GM23338 (cell line): ENCODE measurements around the gene ALPL. TPM values are rescaled to one million over a fixed set of nuclear protein-coding genes. Genes with fewer than 3 reads are reported as not detected.

Experiments used
- ATAC-seq: fragments of 200-7000 bp; cut with Tn5 transposase; 3 replicates; pipeline ENCODE4 v1.9.1; 2020
- DNase-seq: peaks from one replicate; pipeline ENCODE4 v3.0.0-alpha.2; 2015; ENCODE audit warnings: low spot score
- H2AFZ ChIP-seq: fragments of 200-600 bp; sonication (generic); 2 replicates; pipeline ENCODE4 v1.8.0; 2016; ENCODE audit warnings: antibody characterized with exemption, mild to moderate bottlenecking, moderate library complexity
- H3F3A ChIP-seq: fragments of 200-600 bp; sonication (generic); replicated peaks from 2 replicates; pipeline ENCODE4 v1.8.0; 2017; ENCODE audit warnings: antibody characterized with exemption, mixed run types, low read depth
- H3K27ac ChIP-seq: fragments of 200-600 bp; sonication (generic); 2 replicates; pipeline ENCODE4 v1.6.1; 2016; ENCODE audit warnings: low read depth
- H3K27me3 ChIP-seq: fragments of 200-600 bp; sonication (generic); 2 replicates; pipeline ENCODE4 v1.8.0; 2016; ENCODE audit warnings: mild to moderate bottlenecking, mixed run types, moderate library complexity; ENCODE audit not compliant: insufficient read depth
- H3K36me3 ChIP-seq: fragments of 200-600 bp; sonication (generic); 2 replicates; pipeline ENCODE4 v1.8.0; 2016; ENCODE audit warnings: mild to moderate bottlenecking; ENCODE audit not compliant: insufficient read depth
- H3K4me1 ChIP-seq: fragments of 200-600 bp; sonication (generic); 2 replicates; pipeline ENCODE4 v1.8.0; 2016; ENCODE audit warnings: mild to moderate bottlenecking, moderate library complexity; ENCODE audit not compliant: insufficient read depth
- H3K4me2 ChIP-seq: fragments of 200-600 bp; sonication (generic); 2 replicates; pipeline ENCODE4 v1.7.1; 2017; ENCODE audit warnings: mixed run types
- H3K4me3 ChIP-seq: fragments of 200-600 bp; sonication (generic); 2 replicates; pipeline ENCODE4 v1.6.1; 2016; ENCODE audit warnings: mixed run types
- H3K79me2 ChIP-seq: fragments of 200-600 bp; sonication (generic); replicated peaks from 2 replicates; pipeline ENCODE4 v1.8.0; 2017; ENCODE audit warnings: mild to moderate bottlenecking; ENCODE audit not compliant: insufficient read depth
- H3K9me2 ChIP-seq: fragments of 200-600 bp; sonication (generic); 2 replicates; pipeline ENCODE4 v1.8.0; 2017; ENCODE audit not compliant: insufficient read depth
- H4K20me1 ChIP-seq: fragments of 200-600 bp; sonication (generic); replicated peaks from 2 replicates; pipeline ENCODE4 v1.8.0; 2017; ENCODE audit warnings: mild to moderate bottlenecking; ENCODE audit not compliant: insufficient read depth
- H3K27ac Mint-ChIP-seq: 2 replicates; pipeline ENCODE4 v1.8.0; 2020; ENCODE audit warnings: inconsistent platforms, mild to moderate bottlenecking, moderate library complexity, mixed read lengths
- H3K27me3 Mint-ChIP-seq: 3 replicates; pipeline ENCODE4 v1.8.0; 2022; ENCODE audit warnings: low read depth, mild to moderate bottlenecking, moderate library complexity, mixed read lengths, inconsistent platforms; ENCODE audit not compliant: insufficient read depth, poor library complexity
- H3K36me3 Mint-ChIP-seq: 3 replicates; pipeline ENCODE4 v1.8.0; 2021; ENCODE audit warnings: low read depth, mild to moderate bottlenecking, inconsistent platforms, moderate library complexity, mixed read lengths
- H3K4me1 Mint-ChIP-seq: 3 replicates; pipeline ENCODE4 v1.8.0; 2020; ENCODE audit warnings: mild to moderate bottlenecking, inconsistent platforms, mixed read lengths
- H3K4me3 Mint-ChIP-seq: 3 replicates; pipeline ENCODE4 v1.8.0; 2021; ENCODE audit warnings: moderate library complexity, mild to moderate bottlenecking, inconsistent platforms, mixed read lengths
- H3K9me3 Mint-ChIP-seq: 3 replicates; pipeline ENCODE4 v1.8.0; 2020; ENCODE audit warnings: moderate library complexity, mild to moderate bottlenecking, inconsistent platforms, mixed read lengths
- JUNB ChIP-seq: IDR thresholded peaks from one replicate; pipeline ENCODE4 v1.6.1; 2016; ENCODE audit warnings: antibody characterized with exemption; ENCODE audit not compliant: unreplicated experiment
- STAT1 ChIP-seq: IDR thresholded peaks from one replicate; pipeline ENCODE4 v1.6.1; 2016; ENCODE audit warnings: antibody characterized with exemption; ENCODE audit not compliant: unreplicated experiment
- ZNF114 ChIP-seq: fragments of 250-450 bp; sonication (Bioruptor Pico); IDR thresholded peaks from 2 replicates; pipeline ENCODE4 v1.5.0; 2020; ENCODE audit warnings: mild to moderate bottlenecking, moderate library complexity
- polyA plus RNA-seq: library from polyadenylated mRNA; unstranded; fragments of >200 nt; fragmentation: Nextera tagmentation; extraction: Ambion mirVana; gene quantifications from 2 replicates; pipeline ENCODE4 v1.2.1, GENCODE V29; 2016
- total RNA-seq: library from RNA; depleted of rRNA; stranded (reverse); fragments of >200 nt; shearing (Covaris generic); gene quantifications from 2 replicates; pipeline ENCODE4 v1.2.3, GENCODE V29; 2014
- TF ChIP-seq, protein P1 (sequence below): IDR thresholded peaks from 2 replicates; pipeline ENCODE4 v1.6.1; 2016; ENCODE audit warnings: antibody characterized with exemption
- TF ChIP-seq, protein P2 (sequence below): IDR thresholded peaks from one replicate; pipeline ENCODE4 v1.6.1; 2018; ENCODE audit warnings: antibody characterized with exemption; ENCODE audit not compliant: unreplicated experiment

The ALPL gene
- total and polyA plus RNA-seq, 2 experiments from 2014 or later: 116 to 187 TPM

DNA sequence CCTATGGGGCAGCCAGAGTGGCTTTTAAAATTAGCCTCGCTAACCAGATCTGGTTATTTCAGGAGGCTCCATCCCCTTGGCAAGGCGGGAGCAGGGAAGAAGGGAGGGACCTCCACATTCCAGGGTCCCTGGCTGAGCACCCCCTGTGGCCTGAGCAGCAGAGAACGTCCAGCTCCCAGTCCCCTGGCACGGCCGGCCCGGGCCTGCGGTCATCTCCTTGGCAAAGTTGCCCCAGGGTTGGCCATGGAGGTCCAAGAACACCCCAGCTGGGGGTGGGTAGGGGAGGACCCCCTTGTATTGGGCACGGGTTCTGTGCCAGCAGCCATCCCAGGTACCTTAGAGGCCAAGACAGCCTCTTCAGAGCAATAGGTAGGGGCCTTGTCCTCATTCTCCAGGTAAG is 84.0 kb downstream of the ALPL start:
- DNase-seq (no peak), ATAC-seq (no peak)
- Mint-ChIP-seq H3K9me3 (no peaks in the 10 kb centered on the region), H3K27me3 (peaks cover 24% of the 10 kb centered on the region), H3K4me3 (no peak overlapping the region), H3K36me3 (no peaks in the 10 kb centered on the region), H3K4me1 (peaks cover 20% of the 10 kb centered on the region), H3K27ac (no peak overlapping the region)
- Histone ChIP-seq H3K4me3 (no peak overlapping the region), H4K20me1 (no peaks in the 10 kb centered on the region), H3K27ac (no peak overlapping the region), H3K36me3 (no peaks in the 10 kb centered on the region), H3K27me3 (no peaks in the 10 kb centered on the region), H3K4me1 (peaks cover 11% of the 10 kb centered on the region), H3K79me2 (no peaks in the 10 kb centered on the region), H3K4me2 (no peak overlapping the region), H2AFZ (no peak overlapping the region), H3F3A (0 out of 2 replicates have a peak, but pooled peaks cover 4% of the 10 kb centered on the region), H3K9me2 (no peaks in the 10 kb centered on the region)
- no peak for TF ChIP-seq JUNB
- TF ChIP-seq, protein P1, sequence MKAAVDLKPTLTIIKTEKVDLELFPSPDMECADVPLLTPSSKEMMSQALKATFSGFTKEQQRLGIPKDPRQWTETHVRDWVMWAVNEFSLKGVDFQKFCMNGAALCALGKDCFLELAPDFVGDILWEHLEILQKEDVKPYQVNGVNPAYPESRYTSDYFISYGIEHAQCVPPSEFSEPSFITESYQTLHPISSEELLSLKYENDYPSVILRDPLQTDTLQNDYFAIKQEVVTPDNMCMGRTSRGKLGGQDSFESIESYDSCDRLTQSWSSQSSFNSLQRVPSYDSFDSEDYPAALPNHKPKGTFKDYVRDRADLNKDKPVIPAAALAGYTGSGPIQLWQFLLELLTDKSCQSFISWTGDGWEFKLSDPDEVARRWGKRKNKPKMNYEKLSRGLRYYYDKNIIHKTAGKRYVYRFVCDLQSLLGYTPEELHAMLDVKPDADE: no peak
- TF ChIP-seq STAT1: no peak

DNA sequence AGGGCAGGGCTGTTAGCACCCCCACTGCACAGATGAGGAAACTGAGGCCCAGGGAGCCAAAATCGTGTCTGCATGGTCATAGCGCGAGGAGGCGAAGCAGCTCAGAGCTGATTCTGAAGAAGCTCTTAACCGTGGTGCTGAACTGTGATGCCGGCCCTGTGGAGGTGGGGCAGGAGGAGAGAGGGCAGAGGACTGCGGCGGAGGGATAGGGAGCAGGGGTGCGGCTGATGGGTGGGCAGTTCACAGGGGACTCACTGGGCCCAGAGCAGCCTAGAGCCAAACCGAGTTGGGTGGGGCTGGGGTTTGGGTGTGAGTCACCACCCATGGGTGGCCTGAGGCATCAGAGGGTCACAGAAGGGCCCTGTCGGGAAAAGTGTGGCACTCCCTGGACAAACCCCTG is 85.3 kb downstream of the ALPL start:
- peaks cover 11% of the 10 kb centered on the region for H3K4me1 ChIP-seq
- no peaks in the 10 kb centered on the region for H3K79me2 ChIP-seq
- Mint-ChIP-seq H3K36me3 (no peaks in the 10 kb centered on the region), H3K9me3 (no peaks in the 10 kb centered on the region; the same call in 2 of the 3 replicates), H3K27me3 (peaks cover 23% of the 10 kb centered on the region), H3K27ac (no peak overlapping the region), H3K4me3 (no peak overlapping the region), H3K4me1 (peaks cover 20% of the 10 kb centered on the region)
- TF ChIP-seq, protein P2, sequence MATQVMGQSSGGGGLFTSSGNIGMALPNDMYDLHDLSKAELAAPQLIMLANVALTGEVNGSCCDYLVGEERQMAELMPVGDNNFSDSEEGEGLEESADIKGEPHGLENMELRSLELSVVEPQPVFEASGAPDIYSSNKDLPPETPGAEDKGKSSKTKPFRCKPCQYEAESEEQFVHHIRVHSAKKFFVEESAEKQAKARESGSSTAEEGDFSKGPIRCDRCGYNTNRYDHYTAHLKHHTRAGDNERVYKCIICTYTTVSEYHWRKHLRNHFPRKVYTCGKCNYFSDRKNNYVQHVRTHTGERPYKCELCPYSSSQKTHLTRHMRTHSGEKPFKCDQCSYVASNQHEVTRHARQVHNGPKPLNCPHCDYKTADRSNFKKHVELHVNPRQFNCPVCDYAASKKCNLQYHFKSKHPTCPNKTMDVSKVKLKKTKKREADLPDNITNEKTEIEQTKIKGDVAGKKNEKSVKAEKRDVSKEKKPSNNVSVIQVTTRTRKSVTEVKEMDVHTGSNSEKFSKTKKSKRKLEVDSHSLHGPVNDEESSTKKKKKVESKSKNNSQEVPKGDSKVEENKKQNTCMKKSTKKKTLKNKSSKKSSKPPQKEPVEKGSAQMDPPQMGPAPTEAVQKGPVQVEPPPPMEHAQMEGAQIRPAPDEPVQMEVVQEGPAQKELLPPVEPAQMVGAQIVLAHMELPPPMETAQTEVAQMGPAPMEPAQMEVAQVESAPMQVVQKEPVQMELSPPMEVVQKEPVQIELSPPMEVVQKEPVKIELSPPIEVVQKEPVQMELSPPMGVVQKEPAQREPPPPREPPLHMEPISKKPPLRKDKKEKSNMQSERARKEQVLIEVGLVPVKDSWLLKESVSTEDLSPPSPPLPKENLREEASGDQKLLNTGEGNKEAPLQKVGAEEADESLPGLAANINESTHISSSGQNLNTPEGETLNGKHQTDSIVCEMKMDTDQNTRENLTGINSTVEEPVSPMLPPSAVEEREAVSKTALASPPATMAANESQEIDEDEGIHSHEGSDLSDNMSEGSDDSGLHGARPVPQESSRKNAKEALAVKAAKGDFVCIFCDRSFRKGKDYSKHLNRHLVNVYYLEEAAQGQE: peak; percentile 49
- no peak for TF ChIP-seq ZNF114 (CRISPR knock-in tag)
- no peak overlapping the region for H3K4me3 ChIP-seq
- no peaks in the 10 kb centered on the region for H4K20me1 ChIP-seq
- DNase-seq (no peak), ATAC-seq (peak; percentile 22)
- H3K27ac ChIP-seq: no peak overlapping the region
- no peak overlapping the region for H2AFZ ChIP-seq
- no peaks in the 10 kb centered on the region for H3K9me2 ChIP-seq
- H3F3A ChIP-seq: 0 out of 2 replicates have a peak, but pooled peaks cover 4% of the 10 kb centered on the region
- no peaks in the 10 kb centered on the region for H3K27me3 ChIP-seq
- no peak overlapping the region for H3K4me2 ChIP-seq
- H3K36me3 ChIP-seq: no peaks in the 10 kb centered on the region
